Skin epidermis (tissue), 12 donors: ENCODE data around the gene RADIL.
"Not testable (repeated sequence)": the region's sequence is repeated elsewhere in the genome, so short reads cannot be mapped to it uniquely, and the experiment has no call there.

Experiments used
- H3K27ac ChIP-seq, 21 experiments: fragments of 200-600 bp; sonication (generic) in 11 of 21; one replicate each; pipeline ENCODE4 v1.5.0; 2020; ENCODE audit warnings: mild to moderate bottlenecking in 3 of 21, inconsistent platforms in 2 of 21, moderate library complexity in 2 of 21
- H3K4me3 ChIP-seq, 7 experiments: fragments of 200-600 bp; sonication (generic) in 2 of 7; one replicate each; pipeline ENCODE4 v1.5.0; 2020; ENCODE audit warnings: inconsistent platforms in 2 of 7, mild to moderate bottlenecking in 2 of 7, moderate library complexity in 1 of 7

The RADIL gene

GRCh38 chr7:4816419-4817080 is 67.0 kb downstream of the RADIL start:
- no peak overlapping the region for H3K4me3 ChIP-seq
- H3K27ac ChIP-seq: no peak overlapping the region

- H3K27ac ChIP-seq: no peak overlapping the region
- H3K4me3 ChIP-seq: no peak overlapping the region
Observed at GRCh38 chr7:4815609-4816418, 67.7 kb downstream of the RADIL start.

- H3K27ac ChIP-seq: no peak overlapping the region
- H3K4me3 ChIP-seq: no peak overlapping the region
Observed at GRCh38 chr7:4815121-4815520, 68.4 kb downstream of the RADIL start.

- Histone ChIP-seq H3K27ac (no peak overlapping the region), H3K4me3 (no peak overlapping the region)
Observed at GRCh38 chr7:4814433-4814832, 69.1 kb downstream of the RADIL start.

GRCh38 chr7:4809666-4810065 is 73.8 kb downstream of the RADIL start:
- Histone ChIP-seq H3K4me3 (peak overlapping the region in 1 of 7 experiments; percentile 13), H3K27ac (no peak overlapping the region)

- H3K4me3 ChIP-seq: peak overlapping the region in 1 of 7 experiments; percentile 13
- peak overlapping the region in 3 of 21 experiments; percentile 19 to 66 (median 31) for H3K27ac ChIP-seq
Observed at GRCh38 chr7:4809091-4809591, 74.4 kb downstream of the RADIL start.

- H3K4me3 ChIP-seq: no peak overlapping the region
- H3K27ac ChIP-seq: peak overlapping the region in 1 of 21 experiments; percentile 66
Observed at GRCh38 chr7:4808565-4808964, 75.0 kb downstream of the RADIL start.

GRCh38 chr7:4808026-4808425 is 75.5 kb downstream of the RADIL start:
- H3K27ac ChIP-seq: no peak overlapping the region
- no peak overlapping the region for H3K4me3 ChIP-seq

GRCh38 chr7:4807598-4808016 is 75.9 kb downstream of the RADIL start:
- Histone ChIP-seq H3K4me3 (no peak overlapping the region), H3K27ac (no peak overlapping the region)

GRCh38 chr7:4806983-4807597 is 76.4 kb downstream of the RADIL start:
- no peak overlapping the region for H3K4me3 ChIP-seq
- no peak overlapping the region for H3K27ac ChIP-seq

- no peak overlapping the region for H3K4me3 ChIP-seq
- H3K27ac ChIP-seq: no peak overlapping the region
Observed at GRCh38 chr7:4805984-4806300, 77.6 kb downstream of the RADIL start.

- H3K4me3 ChIP-seq: no peak overlapping the region
- H3K27ac ChIP-seq: no peak overlapping the region
Observed at GRCh38 chr7:4805110-4805983, 78.2 kb downstream of the RADIL start.

- no peak overlapping the region for H3K4me3 ChIP-seq
- no peak overlapping the region for H3K27ac ChIP-seq
Observed at GRCh38 chr7:4803397-4804241, 79.9 kb downstream of the RADIL start.

- not testable (repeated sequence) for H3K4me3 ChIP-seq, H3K27ac ChIP-seq
Observed at GRCh38 chr7:4802577-4802976, 80.9 kb downstream of the RADIL start.

GRCh38 chr7:4801839-4802231 is 81.7 kb downstream of the RADIL start:
- Histone ChIP-seq H3K4me3 (no peak overlapping the region), H3K27ac (no peak overlapping the region)

- Histone ChIP-seq H3K27ac (no peak overlapping the region), H3K4me3 (no peak overlapping the region)
Observed at GRCh38 chr7:4800926-4801838, 82.3 kb downstream of the RADIL start.

GRCh38 chr7:4800487-4800886 is 83.0 kb downstream of the RADIL start:
- H3K27ac ChIP-seq: no peak overlapping the region

More at GRCh38 chr7:4800487-4800886, 83.0 kb downstream of the RADIL start:
- no peak overlapping the region for H3K4me3 ChIP-seq
